ENCODE data around the gene C16orf90.

- no peak for TF ChIP-seq CTCF (IDR thresholded peaks at IDR 0.05; ENCODE audit: low read length)
- no peak for TF ChIP-seq EZH2 (optimal IDR thresholded peaks at IDR 0.05; ENCODE audit: low read depth, low read length)
- TF ChIP-seq EZH2phosphoT487 (IDR thresholded peaks at IDR 0.05; ENCODE audit: low read length), result no peak
These were observed 19.5 kb downstream of the C16orf90 start for GRCh38 chr16:3475604-3476375.

Measured in MM.1S (cell line).